LNCaP clone FGC (cell line): Measurements from ENCODE around the gene CCDC174.

Experiments
- DNase-seq: peaks from one replicate; pipeline ENCODE4 v3.0.0-alpha.2; 2011; ENCODE audit warnings: low read depth
- H3K4me3 ChIP-seq: 2 replicates; pipeline ENCODE4 v1.5.1; 2011; ENCODE audit warnings: mild to moderate bottlenecking, low read depth, low read length, control low read depth
- TF ChIP-seq, protein P1 (sequence below): IDR thresholded peaks from 2 replicates; pipeline ENCODE4 v1.5.1; 2012; ENCODE audit warnings: mild to moderate bottlenecking; ENCODE audit not compliant: control insufficient read depth, insufficient read depth; ENCODE audit errors: extremely low read depth

CCDC174 gene

DNA sequence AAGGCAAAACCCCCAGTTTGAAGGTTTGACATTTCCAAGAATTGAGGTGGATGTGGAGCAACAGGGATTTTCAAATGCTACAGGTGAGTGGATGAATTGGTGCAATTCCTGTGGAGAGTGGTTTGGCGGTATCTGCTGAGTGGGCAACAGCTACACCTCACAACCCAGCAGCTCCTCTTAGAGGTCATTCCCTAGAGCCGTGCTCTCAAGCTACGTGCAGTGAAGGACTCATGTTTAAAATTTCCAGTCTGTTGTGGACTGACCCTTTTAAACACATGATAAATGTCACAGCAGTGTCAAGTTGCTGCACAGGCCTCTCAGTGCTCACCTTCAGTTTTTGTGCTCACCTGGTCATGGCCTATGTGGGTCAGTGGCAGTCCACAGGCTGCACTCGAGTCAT is 32.9 kb downstream of the CCDC174 start:
- TF ChIP-seq, protein P1, sequence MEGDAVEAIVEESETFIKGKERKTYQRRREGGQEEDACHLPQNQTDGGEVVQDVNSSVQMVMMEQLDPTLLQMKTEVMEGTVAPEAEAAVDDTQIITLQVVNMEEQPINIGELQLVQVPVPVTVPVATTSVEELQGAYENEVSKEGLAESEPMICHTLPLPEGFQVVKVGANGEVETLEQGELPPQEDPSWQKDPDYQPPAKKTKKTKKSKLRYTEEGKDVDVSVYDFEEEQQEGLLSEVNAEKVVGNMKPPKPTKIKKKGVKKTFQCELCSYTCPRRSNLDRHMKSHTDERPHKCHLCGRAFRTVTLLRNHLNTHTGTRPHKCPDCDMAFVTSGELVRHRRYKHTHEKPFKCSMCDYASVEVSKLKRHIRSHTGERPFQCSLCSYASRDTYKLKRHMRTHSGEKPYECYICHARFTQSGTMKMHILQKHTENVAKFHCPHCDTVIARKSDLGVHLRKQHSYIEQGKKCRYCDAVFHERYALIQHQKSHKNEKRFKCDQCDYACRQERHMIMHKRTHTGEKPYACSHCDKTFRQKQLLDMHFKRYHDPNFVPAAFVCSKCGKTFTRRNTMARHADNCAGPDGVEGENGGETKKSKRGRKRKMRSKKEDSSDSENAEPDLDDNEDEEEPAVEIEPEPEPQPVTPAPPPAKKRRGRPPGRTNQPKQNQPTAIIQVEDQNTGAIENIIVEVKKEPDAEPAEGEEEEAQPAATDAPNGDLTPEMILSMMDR = no peak
- no peak overlapping the region for H3K4me3 ChIP-seq
- DNase-seq = no peak

- no peak for DNase-seq
- TF ChIP-seq, protein P1 = no peak
- no peak overlapping the region for H3K4me3 ChIP-seq
These were observed 33.6 kb downstream of the CCDC174 start for GRCh38 chr3:14685179-14685578.

GRCh38 chr3:14687360-14687759 is 35.8 kb downstream of the CCDC174 start:
- no peak overlapping the region for H3K4me3 ChIP-seq
- TF ChIP-seq, protein P1 = no peak
- DNase-seq = no peak

GRCh38 chr3:14688525-14688924 is 37.0 kb downstream of the CCDC174 start:
- no peak overlapping the region for H3K4me3 ChIP-seq
- no peak for DNase-seq
- TF ChIP-seq, protein P1 = no peak

- no peak overlapping the region for H3K4me3 ChIP-seq
- TF ChIP-seq, protein P1 = no peak
- DNase-seq = no peak
These were observed 37.9 kb downstream of the CCDC174 start for GRCh38 chr3:14689247-14689980.

DNA sequence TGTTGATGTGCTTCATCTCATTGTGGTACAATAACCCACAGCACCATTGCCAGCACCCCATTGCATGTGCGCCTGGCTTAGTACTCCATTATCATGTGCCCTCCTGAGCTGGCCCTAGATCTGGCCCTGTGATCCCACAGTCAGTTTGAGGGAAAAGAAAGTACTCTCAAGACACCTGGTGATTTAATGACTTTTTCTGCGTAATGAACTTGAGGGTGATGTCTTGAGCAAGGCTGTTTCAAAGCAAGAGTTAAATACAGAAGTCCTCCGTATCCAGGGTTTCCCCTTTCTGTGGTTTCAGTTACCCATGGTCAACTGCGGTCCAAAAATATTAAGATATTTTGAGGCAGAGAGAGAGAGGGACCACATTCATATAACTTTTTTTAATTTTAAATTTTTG is 39.7 kb downstream of the CCDC174 start:
- DNase-seq = no peak
- TF ChIP-seq, protein P1 = no peak
- no peak overlapping the region for H3K4me3 ChIP-seq

DNA sequence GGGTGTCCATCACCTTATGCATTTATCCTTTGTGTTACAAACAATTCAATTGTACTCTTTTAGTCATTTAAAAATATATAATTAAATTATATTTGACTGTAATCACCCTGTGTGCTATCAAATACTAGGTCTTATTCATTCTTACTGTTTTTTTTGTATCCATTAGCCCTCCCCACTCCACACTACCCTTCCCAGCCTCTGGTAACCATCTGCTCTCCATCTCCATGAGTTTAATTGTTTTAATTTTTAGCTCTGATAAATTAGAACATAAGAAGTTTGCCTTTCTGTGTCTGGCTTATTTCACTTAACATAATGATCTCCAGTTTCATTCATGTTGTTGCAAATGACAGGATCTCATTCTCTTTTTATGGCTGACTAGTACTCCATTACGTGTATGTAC is 40.2 kb downstream of the CCDC174 start:
- H3K4me3 ChIP-seq = no peak overlapping the region
- DNase-seq = no peak
- TF ChIP-seq, protein P1 = no peak
